Urinary bladder (tissue), 4 donors: ENCODE data around the gene SLC17A7. TPM values are rescaled to one million over a fixed set of nuclear protein-coding genes. Genes with fewer than 3 reads are reported as not detected.

Source experiments
- DNase-seq: peaks from one replicate; pipeline ENCODE4 v3.0.0-alpha.2; 2015; ENCODE audit errors: extremely low spot score
- H3K27ac ChIP-seq: one replicate; pipeline ENCODE4 v1.5.1; 2013; ENCODE audit warnings: low read depth, mild to moderate bottlenecking, moderate library complexity
- H3K36me3 ChIP-seq: one replicate; pipeline ENCODE4 v1.6.1; 2013; ENCODE audit warnings: mild to moderate bottlenecking, moderate library complexity; ENCODE audit not compliant: insufficient read depth
- H3K4me1 ChIP-seq: one replicate; pipeline ENCODE4 v1.6.1; 2013; ENCODE audit warnings: mild to moderate bottlenecking, moderate library complexity; ENCODE audit not compliant: insufficient read depth
- H3K4me3 ChIP-seq: one replicate; pipeline ENCODE4 v1.5.1; 2013; ENCODE audit warnings: low read depth, low read length
- WGBS: extraction: QIAGEN DNeasy Blood & Tissue Kit; methylation state at CpG from one replicate; pipeline ENCODE4 v1.1.7; 2013; 5-methylcytosine and 5-hydroxymethylcytosine counted together
- polyA plus RNA-seq: library from polyadenylated mRNA; stranded (reverse); fragments of 200-250 nt; gene quantifications from one replicate; pipeline ENCODE4 v1.2.3, GENCODE V29; 2013
- total RNA-seq: library from RNA; depleted of rRNA; stranded (reverse); fragments of >200 nt; gene quantifications from one replicate; pipeline ENCODE4 v1.2.3, GENCODE V29; 2014
- donor health status: healthy with polysubstance abuse.
- donor health status: healthy.

Gene SLC17A7
- total and polyA plus RNA-seq, 2 donors: 0.85 to 2.1 TPM

GRCh38 chr19:49433240-49433901 lies 8.0 kb downstream of the SLC17A7 start:
- no peaks in the 10 kb centered on the region for H3K4me1 ChIP-seq
- no peak for DNase-seq
- no peak overlapping the region for H3K27ac ChIP-seq
- no peak overlapping the region for H3K4me3 ChIP-seq
- 13% methylated on average over 31 of the region's 31 CpGs for WGBS
- no peaks in the 10 kb centered on the region for H3K36me3 ChIP-seq

- H3K4me3 ChIP-seq: no peak overlapping the region
- H3K4me1 ChIP-seq: peaks cover 1% of the 10 kb centered on the region
- no peak for DNase-seq
- H3K27ac ChIP-seq: no peak overlapping the region
- 9% methylated on average over 63 of the region's 63 CpGs for WGBS
- H3K36me3 ChIP-seq: no peaks in the 10 kb centered on the region
These were observed 8.9 kb downstream of the SLC17A7 start for GRCh38 chr19:49432141-49433073.

- DNase-seq: no peak
- no peaks in the 10 kb centered on the region for H3K36me3 ChIP-seq
- H3K4me3 ChIP-seq: no peak overlapping the region
- 55% methylated on average over 29 of the region's 29 CpGs for WGBS
- H3K4me1 ChIP-seq: peaks cover 1% of the 10 kb centered on the region
- no peak overlapping the region for H3K27ac ChIP-seq
These were observed 10.0 kb downstream of the SLC17A7 start for GRCh38 chr19:49431330-49431749.

- Histone ChIP-seq H3K36me3 (no peaks in the 10 kb centered on the region), H3K27ac (no peak overlapping the region), H3K4me1 (peaks cover 1% of the 10 kb centered on the region), H3K4me3 (no peak overlapping the region)
- WGBS: 59% methylated on average over 28 of the region's 28 CpGs
- no peak for DNase-seq
These were observed 10.5 kb downstream of the SLC17A7 start for GRCh38 chr19:49430678-49431329.

- 66% methylated on average over 9 of the region's 9 CpGs for WGBS
- peaks cover 1% of the 10 kb centered on the region for H3K4me1 ChIP-seq
- no peaks in the 10 kb centered on the region for H3K36me3 ChIP-seq
- no peak overlapping the region for H3K27ac ChIP-seq
- DNase-seq: no peak
- no peak overlapping the region for H3K4me3 ChIP-seq
These were observed 11.1 kb downstream of the SLC17A7 start for GRCh38 chr19:49430172-49430677.

- Histone ChIP-seq H3K27ac (no peak overlapping the region), H3K4me3 (no peak overlapping the region), H3K4me1 (peaks cover 1% of the 10 kb centered on the region), H3K36me3 (no peaks in the 10 kb centered on the region)
- no peak for DNase-seq
- WGBS: 9% methylated on average over 29 of the region's 29 CpGs
These were observed 12.5 kb downstream of the SLC17A7 start for GRCh38 chr19:49428547-49429451.

- H3K27ac ChIP-seq: no peak overlapping the region
- H3K4me1 ChIP-seq: peaks cover 1% of the 10 kb centered on the region
- H3K36me3 ChIP-seq: no peaks in the 10 kb centered on the region
- DNase-seq: no peak
- no peak overlapping the region for H3K4me3 ChIP-seq
- 1% methylated on average over 45 of the region's 45 CpGs for WGBS
These were observed 13.3 kb downstream of the SLC17A7 start for GRCh38 chr19:49427855-49428546.

- DNase-seq: no peak
- Histone ChIP-seq H3K36me3 (no peaks in the 10 kb centered on the region), H3K27ac (no peak overlapping the region), H3K4me3 (no peak overlapping the region), H3K4me1 (peaks cover 1% of the 10 kb centered on the region)
- 55% methylated on average over 12 of the region's 12 CpGs for WGBS
These were observed 14.0 kb downstream of the SLC17A7 start for GRCh38 chr19:49427339-49427738.

- DNase-seq: no peak
- Histone ChIP-seq H3K27ac (no peak overlapping the region), H3K36me3 (no peaks in the 10 kb centered on the region), H3K4me1 (peaks cover 1% of the 10 kb centered on the region), H3K4me3 (no peak overlapping the region)
- 3% methylated on average over 30 of the region's 30 CpGs for WGBS
These were observed 15.3 kb downstream of the SLC17A7 start for GRCh38 chr19:49425922-49426592.

GRCh38 chr19:49425178-49425577 lies 16.1 kb downstream of the SLC17A7 start, which contains the start of gene GFY:
TSS of gene GFY (plus strand) at chr19:49425388. CDS start at chr19:49426431, 1,043 bp downstream.
- 46% methylated on average over 7 of the region's 7 CpGs for WGBS
- no peaks in the 10 kb centered on the region for H3K36me3 ChIP-seq
- peaks cover 1% of the 10 kb centered on the region for H3K4me1 ChIP-seq
- no peak within 1 kb of the TSS for H3K4me3 ChIP-seq
- DNase-seq: no peak
- H3K27ac ChIP-seq: no peak within 1 kb of the TSS

- H3K4me1 ChIP-seq: peaks cover 1% of the 10 kb centered on the region
- H3K27ac ChIP-seq: no peak overlapping the region
- no peak overlapping the region for H3K4me3 ChIP-seq
- WGBS: 8% methylated on average over 3 of the region's 3 CpGs
- no peak for DNase-seq
- H3K36me3 ChIP-seq: no peaks in the 10 kb centered on the region
These were observed 17.4 kb downstream of the SLC17A7 start for GRCh38 chr19:49423985-49424303.
